Lung (tissue), 12 donors: ENCODE data around the gene TNIK. TPM values are rescaled to one million over a fixed set of nuclear protein-coding genes. Genes with fewer than 3 reads are reported as not detected.

Experiments used
- ATAC-seq: fragments of 200-7000 bp; cut with Tn5 transposase; one replicate; pipeline ENCODE4 v1.9.1; 2020; ENCODE audit warnings: moderate number of reproducible peaks; ENCODE audit not compliant: insufficient read depth, low FRiP score
- DNase-seq, 3 donors: peaks; one replicate each; pipeline ENCODE4 v3.0.0-alpha.2; 2013 to 2017
- H3K27ac ChIP-seq, 2 donors: one replicate each; pipeline ENCODE4 v1.5.1; 2013; ENCODE audit warnings: mild to moderate bottlenecking in 2 of 2, moderate library complexity in 2 of 2, control low read depth in 1 of 2, inconsistent platforms in 1 of 2, low read depth in 1 of 2, low read length in 1 of 2
- H3K27me3 ChIP-seq, 3 donors: one replicate each; pipeline ENCODE4 v1.5.1; 2013; ENCODE audit warnings: low read length in 2 of 3; ENCODE audit not compliant: control insufficient read depth in 3 of 3, insufficient read depth in 3 of 3
- H3K36me3 ChIP-seq, 4 donors: one replicate each; pipeline ENCODE4 v1.5.1; 2013; ENCODE audit warnings: low read length in 4 of 4, mild to moderate bottlenecking in 1 of 4, moderate library complexity in 1 of 4; ENCODE audit not compliant: control insufficient read depth in 4 of 4, insufficient read depth in 4 of 4
- H3K4me1 ChIP-seq, 5 donors: one replicate each; pipeline ENCODE4 v1.5.1; 2013; ENCODE audit warnings: low read length in 5 of 5, mild to moderate bottlenecking in 2 of 5, moderate library complexity in 1 of 5; ENCODE audit not compliant: control insufficient read depth in 5 of 5, insufficient read depth in 5 of 5
- H3K4me3 ChIP-seq: one replicate; pipeline ENCODE4 v1.5.1; 2013; ENCODE audit warnings: mild to moderate bottlenecking, control low read depth, moderate library complexity
- H3K9ac ChIP-seq, 2 donors: one replicate each; pipeline ENCODE4 v1.5.1; 2013; ENCODE audit warnings: low read length in 2 of 2, control low read depth in 1 of 2; ENCODE audit not compliant: insufficient read depth in 1 of 2
- H3K9me3 ChIP-seq, 4 donors: one replicate each; pipeline ENCODE4 v1.5.1; 2013; ENCODE audit warnings: low read length in 3 of 4, mild to moderate bottlenecking in 1 of 4, moderate library complexity in 1 of 4; ENCODE audit not compliant: control insufficient read depth in 4 of 4, insufficient read depth in 3 of 4
- WGBS, 2 donors: extraction: QIAGEN DNeasy Blood & Tissue Kit; methylation state at CpG; one replicate each; pipeline ENCODE4 v1.1.7; 2013; 5-methylcytosine and 5-hydroxymethylcytosine counted together
- polyA plus RNA-seq, 2 donors: library from polyadenylated mRNA; stranded (reverse); fragments of 200-250 nt; gene quantifications; one replicate each; pipeline ENCODE4 v1.2.1, GENCODE V29; 2013
- total RNA-seq, 2 donors: library from RNA; depleted of rRNA in 1 of 2; stranded (reverse); fragments of >200 nt in 1 of 2; gene quantifications; one replicate each; pipeline ENCODE4 v1.2.1, GENCODE V29; 2014 to 2021
- TF ChIP-seq, protein P1 (sequence below): IDR thresholded peaks from 2 replicates; pipeline ENCODE4 v1.5.1; 2012; ENCODE audit warnings: mild to moderate bottlenecking; ENCODE audit errors: control extremely low read depth, extremely low read depth
- donor health status: control.
- donor health status: control.
- donor health status: Bipolar disorder and iron deficiency.
- donor health status: healthy.
- donor health status: DM: yes; HTN: yes; CAD: no.

The TNIK gene
- total and polyA plus RNA-seq, 4 donors: 9.4 to 36.3 (median 14.3) TPM

DNA sequence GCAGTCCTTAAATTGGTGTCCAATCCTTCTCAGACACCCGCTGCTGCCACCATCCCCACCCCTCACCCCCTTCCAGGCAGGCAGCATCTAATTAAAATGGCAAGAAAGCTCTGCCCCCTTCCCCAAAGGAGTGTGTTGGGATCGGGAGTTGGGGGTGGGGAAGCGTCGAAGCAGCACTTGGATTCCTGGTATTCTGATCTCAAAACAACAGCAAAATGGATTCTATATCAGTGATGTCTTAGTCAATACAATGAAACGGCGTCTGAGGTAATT is 1.4 kb downstream of the TNIK start:
- Histone ChIP-seq H3K27me3 (peaks cover 0 to 35% (median 8%) of the 10 kb centered on the region in 3 donors), H3K36me3 (no peaks in the 10 kb centered on the region), H3K4me3 (peak overlapping the region; percentile 45), H3K4me1 (peaks cover 2 to 23% (median 5%) of the 10 kb centered on the region in 5 donors), H3K27ac (peak overlapping the region in 1 of 2 donors; percentile 81), H3K9ac (peak overlapping the region in 1 of 2 donors; percentile 82), H3K9me3 (no peaks in the 10 kb centered on the region)
- TF ChIP-seq, protein P1, sequence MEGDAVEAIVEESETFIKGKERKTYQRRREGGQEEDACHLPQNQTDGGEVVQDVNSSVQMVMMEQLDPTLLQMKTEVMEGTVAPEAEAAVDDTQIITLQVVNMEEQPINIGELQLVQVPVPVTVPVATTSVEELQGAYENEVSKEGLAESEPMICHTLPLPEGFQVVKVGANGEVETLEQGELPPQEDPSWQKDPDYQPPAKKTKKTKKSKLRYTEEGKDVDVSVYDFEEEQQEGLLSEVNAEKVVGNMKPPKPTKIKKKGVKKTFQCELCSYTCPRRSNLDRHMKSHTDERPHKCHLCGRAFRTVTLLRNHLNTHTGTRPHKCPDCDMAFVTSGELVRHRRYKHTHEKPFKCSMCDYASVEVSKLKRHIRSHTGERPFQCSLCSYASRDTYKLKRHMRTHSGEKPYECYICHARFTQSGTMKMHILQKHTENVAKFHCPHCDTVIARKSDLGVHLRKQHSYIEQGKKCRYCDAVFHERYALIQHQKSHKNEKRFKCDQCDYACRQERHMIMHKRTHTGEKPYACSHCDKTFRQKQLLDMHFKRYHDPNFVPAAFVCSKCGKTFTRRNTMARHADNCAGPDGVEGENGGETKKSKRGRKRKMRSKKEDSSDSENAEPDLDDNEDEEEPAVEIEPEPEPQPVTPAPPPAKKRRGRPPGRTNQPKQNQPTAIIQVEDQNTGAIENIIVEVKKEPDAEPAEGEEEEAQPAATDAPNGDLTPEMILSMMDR: no peak
- peak in 1 of 3 donors; percentile 35 for DNase-seq
- ATAC-seq: no peak
- WGBS, 2 donors: 1 to 2% methylated on average over 6 of the region's 6 CpGs

DNA sequence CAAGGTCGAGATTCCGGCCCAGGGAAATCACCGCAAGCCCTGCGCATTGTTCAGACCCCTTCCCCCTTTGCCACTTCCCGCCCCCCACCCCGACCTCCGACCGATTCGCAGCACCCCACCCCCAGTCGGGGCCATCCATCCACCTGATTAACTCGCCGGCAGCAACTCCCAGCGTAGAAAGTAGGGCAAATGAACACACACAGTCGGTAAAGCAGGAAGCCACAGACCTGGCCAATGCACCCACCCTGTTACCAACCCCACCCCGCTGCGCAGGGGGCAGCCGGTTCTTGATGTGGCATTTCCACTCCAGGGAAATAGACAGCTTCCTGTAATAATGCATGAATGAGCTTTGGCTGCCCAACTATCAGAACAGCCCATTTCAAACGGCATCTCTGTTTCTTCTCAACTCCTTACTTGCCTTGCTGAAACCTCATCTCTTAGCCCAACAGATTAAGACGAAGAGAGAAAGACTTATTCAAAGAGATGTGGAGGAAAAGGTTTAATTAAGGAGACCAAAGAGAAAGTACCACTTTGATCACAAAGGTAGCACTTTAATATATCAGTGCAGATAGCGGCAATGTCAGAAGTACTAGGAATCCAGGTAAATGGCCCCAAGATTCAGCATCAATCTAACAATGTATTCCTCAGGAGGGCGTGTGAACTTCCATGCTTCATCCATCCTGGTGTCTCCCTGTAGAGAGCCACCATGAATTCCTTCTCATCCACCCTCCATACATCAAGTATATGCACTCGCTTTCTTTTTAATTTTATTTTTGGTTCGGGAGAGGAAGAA is 1.9 kb downstream of the TNIK start:
- H3K4me3 ChIP-seq: no peak overlapping the region
- TF ChIP-seq, protein P1: no peak
- H3K9ac ChIP-seq: peak overlapping the region in 1 of 2 donors; percentile 82
- WGBS, 2 donors: 12 to 19% methylated on average over 23 of the region's 23 CpGs
- no peak for ATAC-seq
- H3K27ac ChIP-seq: peak overlapping the region in 1 of 2 donors; percentile 81
- DNase-seq: peak in 2 of 3 donors; percentile 19 to 32
- H3K9me3 ChIP-seq: no peaks in the 10 kb centered on the region
- H3K27me3 ChIP-seq: peaks cover 0 to 35% (median 8%) of the 10 kb centered on the region in 3 donors
- H3K4me1 ChIP-seq: peaks cover 2 to 23% (median 5%) of the 10 kb centered on the region in 5 donors
- H3K36me3 ChIP-seq: no peaks in the 10 kb centered on the region

DNA sequence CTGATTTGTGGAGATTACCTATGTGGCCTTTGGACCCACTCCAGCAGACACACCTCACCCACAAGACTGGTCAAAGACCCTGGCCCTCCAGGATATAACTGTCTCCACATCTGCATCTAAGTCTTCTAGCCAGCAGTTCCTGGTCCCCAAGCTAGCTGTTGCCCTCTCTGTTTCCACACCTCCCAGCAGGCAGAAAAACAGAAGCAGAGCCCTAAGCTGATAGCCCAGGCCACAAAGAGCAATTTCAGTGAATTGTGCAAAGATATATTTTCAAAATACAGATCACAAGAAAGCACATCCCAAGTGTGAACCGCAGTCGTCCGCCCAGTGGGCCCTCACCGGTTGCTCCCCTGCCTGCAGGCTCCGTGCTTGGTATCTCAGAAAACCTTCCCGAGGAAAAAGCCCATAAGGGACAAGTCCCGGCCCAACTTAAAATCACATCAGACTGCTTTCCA is 2.6 kb downstream of the TNIK start:
- no peaks in the 10 kb centered on the region for H3K9me3 ChIP-seq
- H3K4me3 ChIP-seq: no peak overlapping the region
- DNase-seq (peak in 1 of 3 donors; percentile 9), ATAC-seq (no peak)
- no peak overlapping the region for H3K9ac ChIP-seq
- peaks cover 0 to 35% (median 8%) of the 10 kb centered on the region in 3 donors for H3K27me3 ChIP-seq
- WGBS, 2 donors: 34 to 38% methylated on average over 7 of the region's 7 CpGs
- H3K36me3 ChIP-seq: no peaks in the 10 kb centered on the region
- TF ChIP-seq, protein P1: no peak
- peaks cover 2 to 28% (median 6%) of the 10 kb centered on the region in 5 donors for H3K4me1 ChIP-seq
- H3K27ac ChIP-seq: peak overlapping the region; percentile 33 to 81
